NCI-H1694 treated with DMSO at 0.1 percent for 48 hours (cell line): ENCODE data around the gene PHACTR1.

Experiments used
- DNase-seq: peaks from one replicate; lab custom pipeline; 2025; lab: John Stamatoyannopoulos, UW

PHACTR1 gene

GRCh38 chr6:12955956-12956355 is 239.4 kb downstream of the PHACTR1 start:
- DNase-seq, result no peak

DNA sequence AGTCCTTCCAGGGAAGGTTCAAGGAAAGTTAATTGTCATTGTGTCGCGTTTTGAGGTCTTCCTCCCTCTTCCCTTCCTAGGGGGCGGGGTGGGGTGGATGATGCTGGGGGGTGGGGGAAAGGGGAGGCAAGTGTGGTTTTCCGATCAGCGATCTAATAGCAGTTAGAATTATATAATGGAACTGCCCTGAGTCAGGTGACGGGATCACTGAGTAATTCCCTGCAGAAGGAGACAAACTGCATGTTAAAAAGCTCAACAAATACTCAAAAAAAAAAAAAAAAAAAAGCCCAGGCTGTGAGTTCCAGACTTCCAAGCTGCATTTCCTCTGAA is 240.4 kb downstream of the PHACTR1 start:
- DNase-seq, result no peak

- no peak for DNase-seq
Measured at GRCh38 chr6:12957321-12958051, 240.9 kb downstream of the PHACTR1 start.

DNA sequence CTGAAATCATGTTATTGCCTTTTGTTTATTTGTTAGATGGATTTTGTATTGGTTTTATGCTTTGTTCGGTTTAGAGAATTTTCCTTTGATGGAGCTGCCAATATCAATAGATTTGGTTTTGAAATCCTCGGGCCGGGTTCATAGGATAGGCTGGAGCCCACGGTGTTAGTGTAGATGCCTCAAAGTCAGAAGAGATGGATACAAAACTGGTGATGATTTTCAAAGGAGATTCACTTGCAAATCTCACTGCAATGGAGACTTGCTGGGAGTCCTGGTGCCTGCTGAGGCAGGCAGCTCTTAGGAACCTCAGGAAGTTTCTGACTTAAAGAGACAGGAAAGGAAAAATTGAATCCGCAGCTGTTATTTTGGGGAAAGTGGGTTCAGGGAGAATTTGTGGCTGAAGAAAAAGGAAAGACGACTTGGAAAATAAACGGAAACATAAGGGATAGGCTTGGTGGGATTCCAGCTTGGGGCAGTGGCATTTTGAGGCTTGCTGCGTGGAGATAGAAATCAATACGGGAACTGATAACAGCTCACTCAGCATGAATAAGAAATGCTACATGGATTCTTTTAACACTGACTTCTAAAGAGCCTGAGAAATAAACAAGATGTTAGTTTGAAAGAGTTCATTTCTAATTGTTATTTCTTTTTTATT is 241.6 kb downstream of the PHACTR1 start:
- DNase-seq, result no peak

DNA sequence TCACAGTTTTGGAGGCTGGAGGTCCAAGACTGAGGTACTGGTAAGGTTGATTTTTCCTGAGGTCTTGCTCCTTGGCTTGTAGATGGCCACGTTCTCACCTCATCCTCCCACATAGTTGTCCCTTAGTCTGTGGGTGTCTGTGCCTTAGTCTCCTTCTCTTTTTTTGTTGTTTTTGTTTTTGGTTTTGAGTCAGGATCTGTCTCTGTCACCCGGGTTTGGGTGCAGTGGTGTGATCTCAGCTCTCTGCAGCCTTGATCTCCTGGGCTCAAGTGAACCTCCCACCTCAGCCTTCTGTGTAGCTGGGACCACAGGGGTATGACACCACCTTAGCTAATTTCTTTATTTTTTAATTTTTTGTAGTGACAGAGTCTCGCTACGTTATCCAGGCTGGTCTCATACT is 245.2 kb downstream of the PHACTR1 start:
- no peak for DNase-seq

- DNase-seq, result no peak
Measured at GRCh38 chr6:12962529-12962928, 246.0 kb downstream of the PHACTR1 start.

GRCh38 chr6:12962987-12963386 is 246.4 kb downstream of the PHACTR1 start:
- no peak for DNase-seq

DNA sequence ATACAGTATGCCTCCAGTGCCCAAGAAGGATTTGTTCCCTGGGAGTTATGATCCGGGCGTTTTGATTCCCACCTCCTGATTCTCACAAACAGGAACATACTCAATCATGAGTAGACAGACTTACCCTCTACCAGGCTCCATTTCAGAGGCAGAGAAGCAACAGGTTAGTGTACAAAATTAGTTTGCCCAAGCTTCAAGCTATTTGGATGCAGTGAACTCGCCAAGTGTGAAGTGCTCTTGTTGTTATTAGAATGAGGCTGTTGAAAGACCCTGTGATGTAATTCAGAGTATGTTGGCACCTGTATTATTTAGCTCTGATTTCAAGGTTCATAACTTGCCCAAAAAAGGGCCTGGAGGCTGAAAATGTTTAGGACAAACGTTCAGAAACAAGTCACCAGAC is 247.0 kb downstream of the PHACTR1 start:
- DNase-seq, result no peak

- DNase-seq, result no peak
Measured at GRCh38 chr6:12967686-12968085, 251.1 kb downstream of the PHACTR1 start.

- DNase-seq, result no peak
Measured at GRCh38 chr6:12968290-12968689, 251.7 kb downstream of the PHACTR1 start.

DNA sequence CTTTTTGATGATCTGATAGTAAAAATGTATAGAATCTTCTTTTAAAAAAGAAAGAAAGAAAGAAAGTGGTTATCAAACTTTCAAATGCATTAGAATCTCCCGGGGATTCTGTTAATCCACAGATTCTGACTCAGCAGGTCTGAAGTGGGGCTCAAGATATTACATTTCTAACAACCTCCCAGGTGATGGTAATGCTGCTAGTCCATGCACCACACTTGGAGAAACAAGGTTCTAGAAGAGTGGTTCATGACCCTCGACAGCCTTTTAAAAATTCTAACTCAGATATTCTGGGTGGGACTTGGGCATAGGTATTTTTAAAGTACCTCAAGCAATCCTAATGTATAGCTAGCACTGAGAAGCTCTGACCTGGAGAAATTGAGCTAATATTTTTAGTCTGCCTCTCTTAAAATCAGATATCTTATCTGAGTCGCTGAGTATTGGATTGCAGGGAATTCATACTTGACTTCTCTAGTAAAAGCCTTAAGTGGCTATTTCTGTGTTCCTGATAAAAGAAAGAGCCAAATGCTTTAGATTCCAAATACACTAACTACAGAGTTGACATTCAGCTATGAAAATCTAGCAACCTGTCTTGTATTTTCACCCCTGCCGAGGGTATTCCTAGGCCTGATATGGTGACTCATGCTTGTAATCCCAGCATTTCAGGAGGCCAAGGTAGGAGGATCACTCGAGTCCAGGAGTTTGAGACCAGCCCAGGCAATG is 252.4 kb downstream of the PHACTR1 start:
- no peak for DNase-seq

DNA sequence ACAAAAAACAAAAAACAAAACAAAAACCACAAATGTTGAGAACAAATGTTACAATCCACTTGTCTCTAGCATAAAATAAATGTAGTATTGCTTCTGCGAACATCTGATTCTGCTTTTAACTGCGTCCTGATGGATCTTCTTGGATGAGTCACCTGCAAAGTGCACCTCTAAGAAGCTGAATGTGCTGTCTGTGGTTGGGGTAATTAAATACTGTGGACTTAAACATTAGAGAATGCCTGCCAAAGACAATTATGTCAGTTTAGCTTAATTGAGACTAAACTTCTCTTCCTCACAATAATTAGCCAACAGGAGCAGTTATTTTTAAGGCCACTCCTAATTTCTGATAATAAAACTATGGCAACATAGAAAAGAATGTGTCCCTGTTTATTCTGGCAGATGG is 253.4 kb downstream of the PHACTR1 start:
- no peak for DNase-seq

DNA sequence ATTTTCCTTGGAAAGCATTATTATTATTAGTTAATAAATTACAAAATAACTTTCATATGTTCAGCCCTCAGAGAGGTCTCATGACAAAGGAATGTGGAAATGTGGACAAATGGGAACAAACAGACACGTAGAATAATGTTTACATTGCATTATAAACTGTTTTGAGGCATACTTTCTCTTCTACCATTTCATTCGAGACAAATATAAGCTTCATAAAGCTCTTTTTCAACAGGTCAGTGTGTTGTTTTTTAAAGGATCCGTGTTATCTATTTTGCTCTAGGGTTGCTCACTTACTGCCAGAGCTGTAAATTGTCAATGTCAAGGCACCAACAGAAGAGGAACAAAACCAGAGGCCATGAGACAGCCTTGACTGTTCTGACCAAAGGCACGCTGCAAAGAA is 256.8 kb downstream of the PHACTR1 start:
- no peak for DNase-seq

DNA sequence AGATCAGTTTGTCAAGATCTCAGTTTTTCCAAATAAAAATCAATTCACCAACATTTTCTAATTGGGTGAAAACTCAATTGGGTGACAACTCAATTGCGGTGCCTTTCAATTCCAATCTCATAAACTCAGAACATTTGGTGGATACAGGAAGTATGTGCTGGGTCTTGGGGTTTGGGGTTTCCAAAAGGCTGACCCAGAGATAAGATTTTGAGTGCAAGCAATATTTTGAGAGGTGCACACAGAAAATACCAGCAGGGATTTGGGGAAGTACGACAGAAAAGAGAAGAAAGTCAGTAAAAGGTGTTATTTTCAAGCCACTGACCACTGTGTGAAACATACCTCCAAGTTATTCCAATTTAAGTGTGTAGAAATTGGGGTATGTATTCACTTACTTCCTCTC is 258.0 kb downstream of the PHACTR1 start:
- no peak for DNase-seq

GRCh38 chr6:12976366-12976765 is 259.8 kb downstream of the PHACTR1 start:
- no peak for DNase-seq

GRCh38 chr6:12977206-12977605 is 260.6 kb downstream of the PHACTR1 start:
- DNase-seq, result no peak

DNA sequence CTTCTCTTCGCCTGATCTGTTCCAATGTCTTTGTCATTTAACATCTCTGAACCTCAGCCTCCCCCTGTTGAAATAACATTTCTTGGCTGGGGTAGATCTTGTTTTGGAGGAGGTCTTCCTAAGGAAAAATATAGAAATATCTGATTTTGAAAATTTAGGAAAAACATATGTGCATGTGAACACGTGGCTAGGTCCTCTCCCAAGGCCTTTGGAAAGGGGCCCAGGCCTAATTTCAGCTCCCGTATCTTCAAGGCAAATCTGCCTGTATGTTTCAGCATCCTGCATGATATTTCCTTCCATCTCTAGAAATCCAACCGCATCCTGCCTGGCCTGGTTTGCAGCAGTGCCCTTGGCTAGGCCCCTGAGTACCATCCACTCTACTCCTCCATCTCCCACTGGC is 261.2 kb downstream of the PHACTR1 start:
- DNase-seq, result no peak

- DNase-seq, result no peak
Measured at GRCh38 chr6:12980741-12981140, 264.2 kb downstream of the PHACTR1 start.

DNA sequence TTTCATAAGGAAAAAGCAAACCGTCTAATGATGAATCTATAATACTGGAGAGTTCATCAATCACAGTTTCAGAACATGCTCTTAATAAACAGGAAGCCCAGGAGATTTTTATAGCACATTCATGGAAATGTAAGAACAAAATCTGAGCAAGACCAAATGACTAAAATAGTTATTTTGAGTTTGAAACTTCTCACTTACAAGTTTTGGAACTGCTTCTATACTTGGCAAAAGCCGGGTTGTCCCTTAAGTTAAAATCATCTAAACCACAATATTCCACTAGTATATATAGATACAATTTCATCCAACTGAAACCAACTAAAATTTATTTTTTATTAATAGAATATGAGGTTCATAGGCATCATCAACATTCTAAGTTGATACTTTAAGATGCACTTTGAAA is 268.2 kb downstream of the PHACTR1 start:
- DNase-seq, result no peak

- no peak for DNase-seq
Measured at GRCh38 chr6:12987783-12988182, 271.2 kb downstream of the PHACTR1 start.

GRCh38 chr6:12990162-12990561 is 273.6 kb downstream of the PHACTR1 start:
- DNase-seq, result no peak

DNA sequence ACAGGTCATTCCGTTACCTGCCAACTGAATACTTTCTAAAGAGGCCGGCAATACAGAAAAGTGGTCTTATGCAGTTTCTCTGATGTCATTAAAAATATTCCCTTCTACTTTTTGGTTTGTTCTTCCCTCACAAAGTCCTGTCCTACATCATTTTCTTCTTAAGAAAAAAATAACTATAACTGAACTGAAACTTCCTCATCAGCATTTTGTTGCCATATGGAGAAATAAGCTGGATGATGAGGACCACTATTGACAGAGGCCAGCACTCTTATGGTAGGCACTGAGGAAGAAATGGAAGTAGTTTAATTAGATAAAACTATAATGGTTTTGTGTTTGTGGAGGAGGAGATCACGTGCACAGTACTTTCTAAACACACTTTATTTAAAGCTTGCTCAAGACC is 274.9 kb downstream of the PHACTR1 start:
- no peak for DNase-seq

DNA sequence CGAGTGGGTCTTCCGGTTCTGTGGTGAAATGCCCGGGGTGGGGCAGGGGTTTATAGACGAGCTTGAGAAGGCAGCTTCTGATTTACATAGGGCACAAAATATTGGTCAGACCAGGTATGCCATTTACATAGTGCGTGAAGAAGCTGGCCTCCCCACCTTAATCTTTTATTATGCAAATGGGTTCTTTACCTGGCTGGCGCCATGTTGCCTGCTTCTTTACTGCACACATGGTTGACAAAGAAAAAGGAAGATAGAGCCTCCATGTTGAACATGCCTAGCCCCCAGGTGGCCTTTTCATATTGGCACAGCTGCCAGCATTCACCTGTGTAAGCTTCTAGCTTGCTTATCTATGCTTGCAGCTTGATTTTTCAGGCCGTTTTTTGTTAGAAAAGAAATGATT is 276.2 kb downstream of the PHACTR1 start:
- no peak for DNase-seq
